HG03565 (cell line): ENCODE results near the gene RHOT1.
A peak's percentile ranks its signal among the peaks of the same experiment; 100 is the strongest.
"Not testable (repeated sequence)": the region's sequence is repeated elsewhere in the genome, so short reads cannot be mapped to it uniquely, and the experiment has no call there.

Experiments
- ATAC-seq: cut with Tn5 transposase; IDR thresholded peaks from one replicate; pipeline ENCODE4 v1.9.1; 2021; ENCODE audit warnings: mild to moderate bottlenecking, moderate library complexity; ENCODE audit not compliant: unreplicated experiment

RHOT1 gene

DNA sequence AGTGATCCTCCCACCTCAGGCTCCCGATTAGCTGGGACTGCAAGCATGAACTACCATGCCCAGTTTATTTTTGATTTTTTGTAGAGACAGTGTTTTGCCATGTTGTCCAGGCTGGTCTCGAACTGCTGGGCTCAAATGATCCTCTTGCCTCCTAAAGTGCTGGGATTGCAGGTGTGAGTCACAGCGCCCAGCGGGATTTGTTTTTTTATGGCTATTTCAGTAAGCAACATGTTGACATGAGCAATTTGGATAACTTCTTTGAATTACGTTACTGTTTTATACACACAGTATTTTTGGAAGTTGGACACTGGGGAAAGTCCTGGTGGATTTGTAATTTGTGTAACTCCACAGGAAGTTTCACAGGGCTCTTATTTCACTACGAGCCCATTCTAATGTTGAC, 18.5 kb upstream of the RHOT1 start:
- ATAC-seq: no peak

DNA sequence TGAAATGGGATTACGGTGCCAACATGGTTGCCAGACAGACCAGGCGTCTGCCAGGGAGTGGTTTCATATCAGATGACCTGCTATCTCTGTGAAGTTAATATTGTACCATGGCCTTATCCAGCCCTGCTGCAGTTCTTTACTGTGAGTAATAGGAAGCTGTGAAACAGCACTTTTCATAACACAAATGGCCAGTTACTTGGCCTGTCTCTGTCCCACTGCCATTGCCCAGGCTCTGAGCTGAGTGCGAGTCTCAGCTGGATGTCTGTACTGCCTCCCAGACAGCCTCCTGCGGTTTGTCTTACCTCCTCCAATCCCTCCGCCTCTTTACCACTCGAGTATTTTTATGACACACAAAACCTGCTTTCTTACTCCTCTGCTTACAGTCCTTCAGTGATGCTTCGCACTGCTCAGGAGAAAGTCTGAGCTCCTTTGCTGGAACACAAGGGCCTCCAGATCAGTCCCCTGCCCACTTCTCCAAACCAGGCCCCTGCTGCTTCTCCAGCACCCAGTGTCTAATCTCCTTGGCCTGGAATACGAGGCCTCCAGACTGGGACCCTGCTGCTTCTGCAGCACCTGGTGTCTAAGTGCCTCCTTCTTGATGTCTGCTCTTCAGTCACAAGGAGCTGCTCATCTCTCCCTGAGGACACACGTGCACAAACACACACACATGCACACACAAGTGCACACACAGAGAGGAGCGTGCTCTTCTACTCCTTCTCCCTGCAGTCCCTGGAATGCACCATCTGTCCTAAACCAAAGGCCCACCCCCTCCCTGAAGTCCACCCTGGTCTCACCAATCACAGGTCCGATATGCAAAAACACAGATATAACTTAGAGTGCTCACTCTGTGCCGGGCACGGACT, 17.1 kb upstream of the RHOT1 start:
- no peak for ATAC-seq

DNA sequence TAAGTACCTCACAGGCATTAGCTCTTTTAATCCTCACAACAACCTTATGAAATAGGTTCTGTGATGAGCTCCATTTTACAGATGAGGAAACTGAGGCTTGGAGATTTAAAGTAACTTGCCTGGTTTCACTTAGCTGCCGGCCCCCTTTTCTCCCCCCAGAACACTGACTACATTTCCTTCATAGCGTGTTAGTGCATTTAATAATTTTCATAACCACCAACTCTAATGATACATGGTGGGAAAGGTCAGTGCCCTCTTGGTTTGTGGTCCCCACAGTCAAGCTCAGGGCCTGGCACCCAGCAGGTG, 16.5 kb upstream of the RHOT1 start:
- no peak for ATAC-seq

- ATAC-seq: no peak
Observed at GRCh38 chr17:32126325-32126724, 16.0 kb upstream of the RHOT1 start.

DNA sequence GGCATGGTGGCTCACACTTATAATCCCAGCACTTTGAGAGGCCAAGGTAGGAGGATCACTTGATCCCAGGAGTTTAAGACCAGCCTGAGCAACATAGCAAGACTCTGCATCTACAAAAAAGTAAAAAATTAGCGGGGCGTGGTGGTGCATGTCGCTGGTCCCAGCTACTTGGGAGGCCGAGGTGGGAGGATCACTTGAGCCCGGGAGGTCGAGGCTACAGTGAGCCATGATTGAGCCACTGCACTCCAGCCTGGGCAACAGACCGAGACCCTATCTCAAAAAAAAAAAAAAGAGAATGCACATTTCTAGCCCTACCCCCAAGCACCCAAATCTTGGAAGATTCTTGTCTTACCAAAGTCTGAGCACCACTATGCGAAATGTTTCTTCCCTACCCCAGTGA, 15.6 kb upstream of the RHOT1 start:
- no peak for ATAC-seq

DNA sequence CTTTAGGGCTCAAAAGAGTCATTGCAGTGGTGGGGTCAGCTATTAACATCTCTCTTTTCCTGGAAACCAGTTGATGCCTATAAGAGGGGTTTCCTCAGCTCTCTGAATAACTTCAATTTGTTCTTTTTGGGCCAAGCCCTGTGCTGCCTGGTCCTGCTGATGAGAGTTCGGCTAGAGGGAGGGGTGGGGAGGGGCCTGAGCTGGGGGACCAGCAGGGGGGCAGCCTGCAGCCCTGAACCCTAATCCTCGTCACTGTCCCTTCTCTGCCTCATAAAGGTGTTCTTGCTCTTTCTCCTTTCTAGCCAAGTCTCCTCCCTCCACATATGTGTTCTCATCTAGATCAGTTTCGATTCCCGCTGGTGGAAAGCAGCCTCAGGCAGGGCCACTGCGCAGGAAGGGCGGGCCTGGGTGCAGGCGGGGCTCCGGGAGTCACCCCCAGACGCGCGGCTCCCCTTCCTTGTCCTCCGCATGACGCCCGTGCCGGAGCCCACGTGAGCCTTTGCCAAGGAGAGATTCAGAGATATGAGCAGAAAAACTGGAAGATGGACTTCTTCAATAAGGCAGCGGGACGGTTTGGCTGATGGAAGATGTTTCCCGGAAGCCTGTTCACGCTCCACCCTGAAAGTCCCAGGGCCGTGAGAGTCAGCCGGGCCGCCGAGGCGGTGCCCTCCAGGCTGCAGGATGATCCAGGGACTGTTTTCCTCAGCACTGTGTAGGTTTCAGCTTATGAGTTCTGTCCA, 15.0 kb upstream of the RHOT1 start:
- ATAC-seq: peak; percentile 51

- not testable (repeated sequence) for ATAC-seq
Observed at GRCh38 chr17:32128470-32128869, 13.8 kb upstream of the RHOT1 start.

GRCh38 chr17:32135497-32136117, 6.7 kb upstream of the RHOT1 start:
- ATAC-seq: not testable (repeated sequence)

GRCh38 chr17:32136856-32137255, 5.4 kb upstream of the RHOT1 start:
- no peak for ATAC-seq

DNA sequence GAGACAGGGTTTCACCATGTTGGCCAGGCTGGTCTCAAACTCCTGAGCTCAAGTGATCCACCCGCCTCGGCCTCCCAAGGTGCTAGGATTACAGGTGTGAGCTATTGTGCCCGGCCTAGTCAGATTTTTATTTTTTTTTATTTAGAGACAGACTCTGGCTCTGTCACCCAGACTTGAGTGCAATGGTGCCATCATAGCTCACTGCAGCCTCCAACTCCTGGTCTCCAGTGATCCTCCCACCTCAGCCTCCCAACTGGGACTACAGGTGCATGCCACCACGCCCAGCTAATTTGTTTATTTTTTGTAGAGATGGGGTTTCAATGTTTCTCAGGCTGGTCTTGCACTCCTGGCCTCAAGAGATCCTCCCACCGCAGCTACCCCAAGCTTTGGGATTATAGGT, 2.8 kb upstream of the RHOT1 start:
- ATAC-seq: not testable (repeated sequence)

GRCh38 chr17:32141258-32141657, 1.0 kb upstream of the RHOT1 start:
- no peak for ATAC-seq

- no peak for ATAC-seq
Observed at GRCh38 chr17:32141679-32142037, 644 bp upstream of the RHOT1 start.

DNA sequence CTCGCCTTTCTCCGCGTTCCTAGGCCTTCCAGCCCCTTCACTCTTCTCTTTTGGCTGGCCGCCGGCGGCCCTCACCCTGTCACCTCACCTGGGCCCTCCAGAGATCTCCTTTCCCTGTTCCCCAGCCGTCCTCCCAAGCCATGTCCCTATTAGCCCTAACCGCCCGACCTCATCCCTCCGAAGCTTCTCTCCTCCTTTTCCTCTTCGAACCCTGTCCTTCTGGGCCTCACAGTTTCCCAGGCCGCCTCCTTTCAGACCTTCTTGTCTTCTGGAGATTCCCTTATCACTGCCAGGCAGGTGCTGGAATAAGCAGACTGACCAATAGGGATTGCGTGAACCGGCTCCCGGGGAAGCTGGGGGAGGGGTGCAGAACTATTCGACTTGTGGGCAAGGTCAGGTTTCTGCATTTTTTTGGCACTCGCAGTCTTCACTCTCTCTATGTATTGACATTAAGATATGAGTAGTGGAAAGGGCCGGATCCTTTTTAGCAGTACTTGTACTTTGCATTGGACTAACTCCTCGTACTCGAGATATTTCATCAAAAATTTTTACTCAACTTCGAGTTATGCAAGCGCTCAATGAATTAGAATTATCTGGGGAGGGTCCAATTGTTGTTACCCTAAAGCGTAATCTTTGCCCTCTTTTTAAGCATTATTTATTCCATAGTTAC, 690 bp downstream of the RHOT1 start:
- no peak for ATAC-seq

DNA sequence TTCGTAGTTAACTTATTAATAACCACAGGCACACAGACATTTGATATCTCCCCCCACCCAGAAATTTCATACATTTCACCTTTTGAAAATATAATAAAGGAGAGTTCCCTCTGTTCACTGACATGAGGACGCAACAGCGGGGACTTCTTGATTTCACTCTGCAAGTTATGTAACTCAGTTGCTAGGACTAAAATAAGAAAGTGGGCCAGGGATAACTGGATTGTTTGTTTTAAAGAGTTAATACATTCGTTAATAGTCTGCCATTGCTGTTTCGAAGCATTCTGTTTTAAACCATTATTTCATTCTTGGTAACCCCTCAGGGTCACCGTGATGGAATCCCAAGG, 1.2 kb downstream of the RHOT1 start:
- no peak for ATAC-seq

- ATAC-seq: not testable (repeated sequence)
Observed at GRCh38 chr17:32144442-32144841, 2.1 kb downstream of the RHOT1 start.

DNA sequence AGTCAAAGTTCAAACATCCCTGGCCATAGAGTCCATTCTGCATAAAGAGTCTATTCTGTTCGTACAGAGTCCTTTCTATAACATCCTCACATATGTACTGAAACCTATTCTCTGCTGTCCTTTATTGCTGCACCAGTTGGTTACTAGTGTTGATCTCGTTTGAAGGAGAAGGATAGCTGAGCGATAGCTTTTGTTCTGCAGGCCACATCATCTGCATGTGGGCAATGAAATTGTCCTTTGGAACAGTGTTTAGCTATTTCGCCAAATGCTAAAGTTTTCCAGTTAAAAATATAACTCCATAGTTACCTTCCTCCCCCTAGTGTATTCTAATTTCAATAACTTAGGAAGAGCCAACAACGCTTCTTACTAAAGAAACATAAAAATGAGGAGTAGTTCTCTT, 6.0 kb downstream of the RHOT1 start:
- no peak for ATAC-seq

DNA sequence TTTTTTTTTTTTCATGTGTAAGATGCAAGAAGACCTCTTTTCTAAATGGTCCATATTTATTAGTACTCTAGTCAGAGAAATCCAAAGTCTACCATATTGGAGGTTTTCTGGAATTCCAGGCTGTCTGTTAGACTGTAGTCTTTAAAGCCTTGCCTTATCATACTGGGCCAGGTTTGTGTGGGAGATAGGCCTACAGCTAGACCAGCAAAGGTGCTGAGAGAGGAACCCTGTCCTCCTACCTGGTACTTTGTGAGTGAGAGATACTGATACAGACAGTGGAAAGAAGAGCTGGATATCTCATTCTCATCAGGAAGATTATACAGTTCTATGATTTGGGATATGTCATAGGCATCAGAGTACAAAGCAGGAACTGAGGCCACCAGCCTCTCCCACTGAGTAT, 8.1 kb downstream of the RHOT1 start:
- no peak for ATAC-seq

- no peak for ATAC-seq
Observed at GRCh38 chr17:32152130-32152529, 9.8 kb downstream of the RHOT1 start.

DNA sequence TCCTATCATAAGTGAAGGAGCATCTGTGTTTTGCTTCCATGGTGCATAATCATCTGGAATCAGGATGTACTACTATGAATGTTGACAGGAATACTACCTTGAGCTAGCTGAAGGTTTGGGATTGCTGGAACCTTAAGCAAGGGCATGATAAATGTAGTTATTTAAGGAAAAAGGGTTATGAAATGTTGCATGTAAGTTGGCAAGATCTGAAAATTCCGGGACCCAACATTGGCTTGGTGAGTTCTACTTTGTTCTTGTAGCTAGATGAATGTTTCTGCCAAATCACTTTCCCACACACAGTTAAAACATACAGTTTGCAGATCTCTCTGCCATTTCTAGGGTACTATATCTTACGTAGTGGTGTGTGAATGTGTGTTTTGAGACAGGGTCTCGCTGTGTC, 13.6 kb downstream of the RHOT1 start:
- ATAC-seq: no peak

- ATAC-seq: no peak
Observed at GRCh38 chr17:32156656-32157055, 14.4 kb downstream of the RHOT1 start.

DNA sequence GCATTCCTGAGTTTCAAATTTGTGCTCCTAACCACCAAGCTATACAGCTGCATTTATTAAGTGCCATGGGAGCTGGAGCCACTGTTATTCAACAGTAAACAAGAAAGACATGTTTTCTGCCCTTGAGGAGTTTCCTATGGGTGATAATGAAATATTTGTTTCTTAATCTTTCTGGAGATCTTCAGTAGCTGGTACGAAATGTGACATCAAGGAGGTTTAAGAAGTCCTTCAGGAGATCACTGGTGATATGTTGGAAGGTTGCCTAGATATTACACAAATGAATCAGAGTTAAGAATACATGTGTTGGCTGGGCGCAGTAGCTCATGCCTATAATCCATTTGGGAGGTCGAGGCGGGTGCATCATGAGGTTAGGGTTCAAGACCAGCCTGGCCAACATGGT, 14.9 kb downstream of the RHOT1 start:
- ATAC-seq: no peak
